HL-60 (cell line): Measurements from ENCODE around the gene CLCN3.

ENCODE experiments used
- CTCF ChIP-seq: IDR thresholded peaks from one replicate; pipeline ENCODE4 v1.5.1; 2011; ENCODE audit warnings: low read length, control low read depth, inconsistent platforms; ENCODE audit not compliant: insufficient read depth
- REST ChIP-seq: IDR thresholded peaks from 2 replicates; pipeline ENCODE4 v1.6.1; 2012; ENCODE audit warnings: low read depth; ENCODE audit not compliant: insufficient replicate concordance
- SPI1 ChIP-seq: IDR thresholded peaks from 2 replicates; pipeline ENCODE4 v1.6.1; 2012; ENCODE audit warnings: low read depth, mild to moderate bottlenecking, borderline replicate concordance

GRCh38 chr4:169582706-169583105, 37.7 kb upstream of the CLCN3 start:
- TF ChIP-seq CTCF (no peak), REST (no peak), SPI1 (no peak)
